GM21619 (cell line): ENCODE data around the gene KCNMA1.
"Not testable (repeated sequence)": the region's sequence is repeated elsewhere in the genome, so short reads cannot be mapped to it uniquely, and the experiment has no call there.

Experiments
- ATAC-seq: cut with Tn5 transposase; IDR thresholded peaks from one replicate; pipeline ENCODE4 v1.9.1; 2021; ENCODE audit not compliant: unreplicated experiment

Gene KCNMA1

GRCh38 chr10:77405771-77406241, 231.8 kb downstream of the KCNMA1 start:
- ATAC-seq = peak; percentile 51

- ATAC-seq = no peak
Measured at GRCh38 chr10:77404810-77405209, 232.8 kb downstream of the KCNMA1 start.

- ATAC-seq = no peak
Measured at GRCh38 chr10:77403761-77404160, 233.8 kb downstream of the KCNMA1 start.

GRCh38 chr10:77401683-77402082, 235.9 kb downstream of the KCNMA1 start:
- ATAC-seq = no peak

GRCh38 chr10:77400033-77400432, 237.6 kb downstream of the KCNMA1 start:
- ATAC-seq = no peak

GRCh38 chr10:77398986-77399755, 238.4 kb downstream of the KCNMA1 start:
- no peak for ATAC-seq

- no peak for ATAC-seq
Measured at GRCh38 chr10:77398558-77398957, 239.1 kb downstream of the KCNMA1 start.

- ATAC-seq = no peak
Measured at GRCh38 chr10:77397103-77397502, 240.5 kb downstream of the KCNMA1 start.

GRCh38 chr10:77396290-77396689, 241.3 kb downstream of the KCNMA1 start:
- ATAC-seq = no peak

- no peak for ATAC-seq
Measured at GRCh38 chr10:77393821-77394501, 243.6 kb downstream of the KCNMA1 start.

GRCh38 chr10:77393411-77393810, 244.2 kb downstream of the KCNMA1 start:
- ATAC-seq = no peak

GRCh38 chr10:77392851-77393250, 244.8 kb downstream of the KCNMA1 start:
- ATAC-seq = no peak

- no peak for ATAC-seq
Measured at GRCh38 chr10:77392236-77392721, 245.3 kb downstream of the KCNMA1 start.

GRCh38 chr10:77391605-77392235, 245.9 kb downstream of the KCNMA1 start:
- ATAC-seq = no peak

GRCh38 chr10:77390481-77390891, 247.1 kb downstream of the KCNMA1 start:
- ATAC-seq = no peak

GRCh38 chr10:77388571-77389100, 249.0 kb downstream of the KCNMA1 start:
- ATAC-seq = no peak

GRCh38 chr10:77387701-77388100, 249.9 kb downstream of the KCNMA1 start:
- not testable (repeated sequence) for ATAC-seq

- ATAC-seq = no peak
Measured at GRCh38 chr10:77387247-77387646, 250.4 kb downstream of the KCNMA1 start.

- ATAC-seq = no peak
Measured at GRCh38 chr10:77386838-77387237, 250.8 kb downstream of the KCNMA1 start.

- no peak for ATAC-seq
Measured at GRCh38 chr10:77386365-77386764, 251.2 kb downstream of the KCNMA1 start.

- ATAC-seq = no peak
Measured at GRCh38 chr10:77385315-77385714, 252.3 kb downstream of the KCNMA1 start.
